Fibroblast of lung (primary cell): ENCODE measurements around the gene STK10. TPM values are rescaled to one million over a fixed set of nuclear protein-coding genes. Genes with fewer than 3 reads are reported as not detected.

Experiments
- DNase-seq, 2 donors: peaks; one replicate each; pipeline versions ENCODE4 v3.0.0 to v3.0.0-alpha.2; 2010; ENCODE audit warnings: low read depth in 2 of 2
- H2AFZ ChIP-seq: 2 replicates; pipeline ENCODE4 v1.5.1; 2012; ENCODE audit warnings: low read length, control low read depth, inconsistent platforms
- H3K27ac ChIP-seq: 2 replicates; pipeline ENCODE4 v1.5.1; 2011; ENCODE audit warnings: low read length, control low read depth; ENCODE audit not compliant: insufficient read depth
- H3K27me3 ChIP-seq: 2 replicates; pipeline ENCODE4 v1.5.1; 2011; ENCODE audit warnings: mild to moderate bottlenecking, low read length; ENCODE audit not compliant: control insufficient read depth, insufficient read depth
- H3K36me3 ChIP-seq: 2 replicates; pipeline ENCODE4 v1.5.1; 2011; ENCODE audit warnings: low read length; ENCODE audit not compliant: control insufficient read depth, insufficient read depth
- H3K4me1 ChIP-seq: 2 replicates; pipeline ENCODE4 v1.5.1; 2011; ENCODE audit warnings: low read length; ENCODE audit not compliant: control insufficient read depth, insufficient read depth; ENCODE audit errors: extremely low read depth
- H3K4me2 ChIP-seq: 2 replicates; pipeline ENCODE4 v1.5.1; 2011; ENCODE audit warnings: low read length, control low read depth; ENCODE audit not compliant: insufficient read depth; ENCODE audit errors: extremely low read depth
- H3K4me3 ChIP-seq, 4 experiments: fragments of 200-600 bp in 1 of 4; sonication (generic) in 1 of 4; replicated peaks in 1 of 4; 2 replicates each; pipeline ENCODE4 v1.5.1; 2011 to 2016; ENCODE audit warnings: low read length in 4 of 4, low read depth in 3 of 4, mild to moderate bottlenecking in 3 of 4, control low read depth in 2 of 4, inconsistent platforms in 1 of 4, mixed read lengths in 1 of 4; ENCODE audit not compliant: insufficient read depth in 1 of 4; ENCODE audit errors: control extremely low read depth in 1 of 4
- H3K79me2 ChIP-seq: 2 replicates; pipeline ENCODE4 v1.5.1; 2012; ENCODE audit warnings: mild to moderate bottlenecking, low read length, inconsistent platforms; ENCODE audit not compliant: control insufficient read depth, insufficient read depth
- H3K9ac ChIP-seq: 2 replicates; pipeline ENCODE4 v1.5.1; 2011; ENCODE audit warnings: mild to moderate bottlenecking, low read length, control low read depth; ENCODE audit not compliant: insufficient read depth
- H3K9me3 ChIP-seq: 2 replicates; pipeline ENCODE4 v1.5.1; 2012; ENCODE audit warnings: low read depth, low read length; ENCODE audit not compliant: control insufficient read depth, insufficient read depth
- H4K20me1 ChIP-seq: 2 replicates; pipeline ENCODE4 v1.5.1; 2011; ENCODE audit warnings: low read length; ENCODE audit not compliant: control insufficient read depth, insufficient read depth; ENCODE audit errors: extremely low read depth
- CTCF ChIP-seq, 2 donors: IDR thresholded peaks in 1 of 2; conservative IDR thresholded peaks in 1 of 2; 1 replicate in 1 of 2; 2 replicates in 1 of 2; pipeline ENCODE4 v1.5.1; 2011 to 2012; ENCODE audit warnings: low read length in 2 of 2, control low read depth in 1 of 2, inconsistent platforms in 1 of 2, low read depth in 1 of 2, mild to moderate bottlenecking in 1 of 2
- EZH2 ChIP-seq: IDR thresholded peaks from 2 replicates; pipeline ENCODE4 v1.5.1; 2012; ENCODE audit warnings: low read length, control low read depth, mild to moderate bottlenecking; ENCODE audit errors: missing control alignments
- polyA plus RNA-seq, 2 donors: library from polyadenylated mRNA; depleted of rRNA in 1 of 2; stranded (reverse) in 1 of 2; unstranded in 1 of 2; fragments of >200 nt; gene quantifications; 2 replicates each; pipeline ENCODE4 v1.2.1, GENCODE V29; 2011 to 2012; ENCODE audit warnings: missing spikeins in 1 of 2
- total RNA-seq: library from RNA; depleted of rRNA; stranded (reverse); fragments of >200 nt; gene quantifications from 2 replicates; pipeline ENCODE4 v1.2.1, GENCODE V29; 2014

Gene STK10
- total and polyA plus RNA-seq, 2 donors (not counting 1 experiment from before 2014, with no cell fraction given) = 8.9 to 16.0 TPM

- DNase-seq = no peak
- Histone ChIP-seq H4K20me1 (no peaks in the 10 kb centered on the region), H3K4me1 (no peaks in the 10 kb centered on the region), H3K9ac (no peak overlapping the region), H2AFZ (no peak overlapping the region), H3K27me3 (no peaks in the 10 kb centered on the region), H3K36me3 (peaks cover 2% of the 10 kb centered on the region), H3K79me2 (no peaks in the 10 kb centered on the region), H3K27ac (no peak overlapping the region), H3K4me2 (no peak overlapping the region), H3K9me3 (no peaks in the 10 kb centered on the region), H3K4me3 (no peak overlapping the region)
- TF ChIP-seq EZH2 (no peak), CTCF (conservative IDR thresholded peaks at IDR 0.05 in 1 of 2, IDR thresholded peaks at IDR 0.05 in 1 of 2; ENCODE audit: low read depth in 1 of 2, low read length in 2 of 2) (no peak)
These were observed 58.6 kb downstream of the STK10 start for GRCh38 chr5:172129256-172129910.

- no peaks in the 10 kb centered on the region for H3K79me2 ChIP-seq
- no peaks in the 10 kb centered on the region for H3K27me3 ChIP-seq
- H3K4me1 ChIP-seq = peaks cover 2% of the 10 kb centered on the region
- H3K4me2 ChIP-seq = no peak overlapping the region
- no peaks in the 10 kb centered on the region for H3K9me3 ChIP-seq
- no peaks in the 10 kb centered on the region for H4K20me1 ChIP-seq
- no peak for DNase-seq
- TF ChIP-seq EZH2 = no peak
- TF ChIP-seq CTCF (conservative IDR thresholded peaks at IDR 0.05 in 1 of 2, IDR thresholded peaks at IDR 0.05 in 1 of 2; ENCODE audit: low read depth in 1 of 2, low read length in 2 of 2) = no peak
- H2AFZ ChIP-seq = no peak overlapping the region
- H3K27ac ChIP-seq = no peak overlapping the region
- H3K4me3 ChIP-seq = no peak overlapping the region
- H3K36me3 ChIP-seq = peaks cover 2% of the 10 kb centered on the region
- H3K9ac ChIP-seq = no peak overlapping the region
These were observed 60.4 kb downstream of the STK10 start for GRCh38 chr5:172127581-172127980.

- Histone ChIP-seq H3K27me3 (no peaks in the 10 kb centered on the region), H3K4me3 (no peak overlapping the region), H3K4me1 (peaks cover 2% of the 10 kb centered on the region), H3K9ac (no peak overlapping the region), H2AFZ (no peak overlapping the region), H4K20me1 (no peaks in the 10 kb centered on the region), H3K4me2 (no peak overlapping the region), H3K36me3 (peaks cover 2% of the 10 kb centered on the region), H3K9me3 (no peaks in the 10 kb centered on the region), H3K27ac (no peak overlapping the region), H3K79me2 (no peaks in the 10 kb centered on the region)
- DNase-seq = peak; percentile 61 to 91
- no peak for TF ChIP-seq EZH2
- peak; percentile 61 to 79 for TF ChIP-seq CTCF (conservative IDR thresholded peaks at IDR 0.05 in 1 of 2, IDR thresholded peaks at IDR 0.05 in 1 of 2; ENCODE audit: low read depth in 1 of 2, low read length in 2 of 2)
These were observed 64.7 kb downstream of the STK10 start for GRCh38 chr5:172123269-172123692.
